SIG-M5 (cell line): ENCODE results near the gene MAN2A2.
"Not testable (repeated sequence)": the region's sequence is repeated elsewhere in the genome, so short reads cannot be mapped to it uniquely, and the experiment has no call there.

Source experiments
- DNase-seq: peaks from one replicate; lab custom pipeline; 2025; lab: John Stamatoyannopoulos, UW

MAN2A2 gene

GRCh38 chr15:90921887-90922286 lies 18.8 kb downstream of the MAN2A2 start:
- DNase-seq, result no peak

DNA sequence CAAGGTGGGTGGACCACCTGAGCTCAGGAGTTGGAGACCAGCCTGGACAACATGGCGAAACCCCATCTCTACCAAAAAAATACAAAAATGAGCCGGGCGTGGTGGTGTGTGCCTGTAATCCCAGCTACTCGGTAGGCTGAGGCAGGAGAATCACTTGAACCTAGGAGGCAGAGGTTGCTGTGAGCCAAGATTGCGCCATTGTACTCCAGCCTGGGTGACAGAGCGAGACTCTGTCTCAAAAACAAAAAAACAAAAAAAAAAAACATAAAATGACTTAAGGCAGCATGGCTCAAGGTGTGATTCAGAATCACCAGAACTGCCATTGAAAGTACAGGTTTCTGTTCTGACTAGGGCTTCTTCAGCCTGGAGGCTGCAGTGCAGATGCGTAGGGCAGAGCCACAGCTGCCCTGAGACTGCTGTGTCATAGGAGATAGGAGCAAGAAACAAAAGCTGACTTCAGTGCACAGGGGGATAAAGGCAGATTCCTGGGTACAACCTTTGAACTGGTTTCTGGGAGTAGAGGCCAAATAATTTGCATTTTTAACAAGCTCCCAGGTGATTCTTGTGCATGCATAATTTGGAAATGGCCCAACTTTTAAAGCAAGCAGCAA lies 19.7 kb downstream of the MAN2A2 start:
- not testable (repeated sequence) for DNase-seq

DNA sequence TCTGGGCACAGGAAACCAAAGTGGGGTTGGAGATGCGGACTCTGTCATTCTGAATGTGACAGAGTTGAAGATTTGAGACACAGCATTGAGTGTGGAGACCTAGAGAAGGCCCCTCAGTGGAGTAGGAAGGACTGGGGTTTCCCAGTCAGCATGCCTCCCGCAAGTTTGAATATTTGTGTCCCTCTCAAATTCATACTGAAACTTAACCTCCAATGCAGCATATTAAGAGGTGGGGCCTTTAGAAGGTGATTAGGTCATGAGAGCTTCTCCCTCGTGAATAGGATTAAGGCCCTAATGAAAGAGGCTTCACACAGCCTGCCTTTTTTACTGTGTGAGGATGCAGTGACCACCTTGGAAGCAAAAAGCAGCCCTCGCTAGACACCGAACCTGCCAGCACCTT lies 21.3 kb downstream of the MAN2A2 start:
- no peak for DNase-seq

GRCh38 chr15:90926766-90927165 lies 23.7 kb downstream of the MAN2A2 start:
- DNase-seq, result not testable (repeated sequence)

DNA sequence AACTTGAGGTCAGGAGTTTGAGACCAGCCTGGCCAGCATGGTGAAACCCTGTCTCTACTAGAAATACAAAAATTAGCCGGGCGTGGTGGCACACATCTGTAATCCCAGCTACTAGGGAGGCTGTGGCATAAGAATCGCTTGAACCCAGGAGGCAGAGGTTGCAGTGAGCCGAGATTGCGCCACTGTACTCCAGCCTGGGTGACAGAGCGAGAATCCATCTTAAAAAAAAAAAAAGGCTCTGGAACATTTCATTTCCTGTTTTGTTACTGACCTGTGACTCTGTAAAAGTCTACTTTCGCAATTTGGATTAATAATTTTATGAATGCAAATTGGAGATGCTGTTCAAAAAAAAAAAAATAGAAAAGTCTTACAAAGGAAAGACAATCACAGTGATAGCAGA lies 25.0 kb downstream of the MAN2A2 start:
- not testable (repeated sequence) for DNase-seq

- no peak for DNase-seq
These were observed 26.3 kb downstream of the MAN2A2 start for GRCh38 chr15:90929246-90930019.

DNA sequence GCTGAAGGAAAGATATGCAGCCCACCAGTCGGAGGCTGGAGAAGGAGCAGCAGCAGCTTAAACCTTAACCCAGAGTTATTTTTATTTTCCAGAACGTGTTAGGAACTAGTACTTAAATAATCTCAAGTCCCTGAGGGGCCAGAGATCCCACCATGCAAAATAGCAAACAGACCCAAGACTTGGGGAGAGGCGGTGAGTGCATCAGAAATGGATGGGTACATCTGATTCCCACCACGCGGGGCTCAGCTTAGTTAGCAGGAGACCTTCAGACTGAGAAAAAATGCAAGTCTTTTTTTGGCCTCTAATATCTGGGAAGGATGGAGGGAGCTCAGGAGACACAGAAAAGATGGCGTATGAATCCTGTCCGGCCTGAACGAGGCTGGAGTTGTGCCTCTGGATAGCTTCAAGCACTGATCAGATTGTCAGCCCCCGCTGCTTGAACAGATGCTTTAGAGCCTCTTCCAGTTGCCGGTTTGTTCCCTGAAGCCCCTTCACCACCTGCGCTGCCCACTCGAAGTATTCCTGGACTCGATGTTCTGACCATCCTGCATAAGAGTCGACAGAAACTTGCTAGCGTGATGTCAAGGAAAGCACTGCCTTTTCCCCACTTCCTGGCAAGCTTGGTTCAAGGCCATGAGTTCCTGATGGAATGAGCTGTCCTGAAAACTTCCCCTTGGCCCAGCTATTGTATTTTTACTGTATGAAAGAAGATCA lies 27.9 kb downstream of the MAN2A2 start:
- DNase-seq, result no peak

DNA sequence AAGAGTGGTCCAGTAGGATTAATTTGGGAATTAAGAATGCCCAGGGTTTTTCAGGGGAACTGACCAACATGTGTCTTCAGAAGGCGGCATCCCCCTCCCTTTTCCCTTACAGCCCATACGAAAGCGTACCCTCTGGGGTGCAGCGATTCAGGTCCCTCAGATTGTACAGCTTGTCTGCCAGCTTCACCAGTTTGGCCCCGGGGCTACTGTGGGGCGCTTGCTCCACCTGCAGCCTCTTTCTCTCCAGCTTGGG lies 28.4 kb downstream of the MAN2A2 start:
- no peak for DNase-seq

- DNase-seq, result peak; percentile 75
These were observed 28.9 kb downstream of the MAN2A2 start, which contains the start of gene HDDC3 for GRCh38 chr15:90931828-90932659. Gene HDDC3 (minus strand): TSS chr15:90932549. CDS start chr15:90932540, 9 bp downstream.

DNA sequence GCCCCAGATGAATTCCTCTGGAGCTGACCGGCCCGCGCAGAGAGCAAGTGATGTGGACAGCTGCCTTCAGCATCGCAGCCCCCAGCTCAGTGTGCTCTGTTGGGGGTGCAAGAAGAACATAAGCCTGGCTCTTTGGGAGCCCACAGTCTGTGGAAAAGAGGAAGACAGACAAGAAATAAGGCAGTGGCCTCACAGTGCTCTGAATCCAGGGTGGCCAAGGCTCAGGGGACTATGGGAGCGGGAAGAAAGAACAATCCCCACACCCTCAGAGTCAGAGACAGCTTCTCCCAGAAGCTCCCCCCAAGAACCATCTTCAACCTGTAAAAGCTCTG lies 29.5 kb downstream of the MAN2A2 start:
- DNase-seq, result no peak

- no peak for DNase-seq
These were observed 30.2 kb downstream of the MAN2A2 start for GRCh38 chr15:90933301-90933700.

DNA sequence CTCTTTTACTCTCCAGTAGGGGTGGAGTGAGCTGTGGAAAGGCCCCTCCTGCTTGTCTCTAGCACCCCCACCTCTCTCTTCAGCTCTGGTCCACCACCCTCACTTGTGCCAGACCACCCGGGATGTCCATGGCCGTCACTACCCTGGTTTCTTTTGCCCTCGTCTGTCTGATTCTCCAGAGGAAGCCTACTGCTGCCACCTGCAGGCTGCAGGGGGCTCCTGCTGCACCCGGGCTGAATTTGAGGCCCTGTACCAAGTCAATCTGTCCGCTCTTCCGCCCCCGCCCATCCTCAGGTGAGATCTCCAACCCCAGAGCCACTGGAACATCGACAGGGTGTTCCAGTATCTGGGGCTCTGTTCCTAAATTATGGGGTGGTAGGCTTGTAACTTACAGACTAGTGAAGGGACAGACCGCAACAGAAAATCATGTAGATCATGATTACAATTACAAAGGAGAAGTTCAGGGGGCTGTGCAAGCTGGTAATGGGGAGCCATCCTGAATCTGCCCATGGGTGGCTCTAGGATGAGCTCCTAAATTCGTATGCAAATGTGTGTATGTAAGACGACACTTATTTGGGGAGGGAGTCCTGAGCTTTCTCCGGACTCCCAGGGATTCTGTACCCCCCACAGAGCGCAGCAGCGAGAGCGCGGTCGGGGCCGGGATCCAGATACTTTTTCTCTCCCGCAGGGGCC lies 31.3 kb downstream of the MAN2A2 start:
- peak; percentile 30 for DNase-seq

DNA sequence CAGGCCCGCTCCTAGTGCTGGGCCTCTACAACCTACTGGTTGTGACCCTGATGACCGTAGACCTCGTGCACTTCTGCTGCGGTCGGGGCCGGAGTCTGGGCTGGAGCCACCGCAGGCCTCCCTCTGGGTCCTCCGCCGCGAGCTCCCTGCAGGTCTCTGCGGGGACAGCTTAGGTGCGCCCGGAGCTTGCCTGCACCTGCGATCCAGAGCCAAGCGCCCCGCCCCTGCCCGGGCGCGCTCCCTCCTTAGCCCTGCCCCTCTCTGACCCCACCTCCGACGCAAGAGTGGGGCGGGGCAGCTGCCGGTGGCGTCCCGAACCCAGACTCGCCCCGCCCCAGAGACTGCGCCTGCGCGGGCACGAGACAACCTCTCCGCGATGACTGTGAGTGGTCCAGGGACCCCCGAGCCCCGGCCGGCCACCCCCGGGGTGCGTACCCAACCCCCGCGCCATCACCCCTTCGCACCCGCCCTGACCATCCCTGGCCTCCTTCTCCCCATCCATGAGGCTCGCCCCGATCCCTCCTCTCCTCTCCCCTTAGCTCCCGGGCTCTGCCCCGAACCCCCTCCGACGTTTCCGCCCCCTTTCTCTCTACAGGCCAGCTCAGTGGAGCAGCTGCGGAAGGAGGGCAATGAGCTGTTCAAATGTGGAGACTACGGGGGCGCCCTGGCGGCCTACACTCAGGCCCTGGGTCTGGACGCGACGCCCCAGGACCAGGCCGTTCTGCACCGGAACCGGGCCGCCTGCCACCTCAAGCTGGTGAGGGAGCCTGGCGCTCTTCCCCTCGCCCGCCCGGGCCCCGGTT lies 32.0 kb downstream of the MAN2A2 start, which contains the start of gene UNC45A:
UNC45A (plus strand) TSS at position 337 of the 803 bp plus-strand sequence; CDS start at position 377, 40 bp downstream.
- DNase-seq, result no peak

DNA sequence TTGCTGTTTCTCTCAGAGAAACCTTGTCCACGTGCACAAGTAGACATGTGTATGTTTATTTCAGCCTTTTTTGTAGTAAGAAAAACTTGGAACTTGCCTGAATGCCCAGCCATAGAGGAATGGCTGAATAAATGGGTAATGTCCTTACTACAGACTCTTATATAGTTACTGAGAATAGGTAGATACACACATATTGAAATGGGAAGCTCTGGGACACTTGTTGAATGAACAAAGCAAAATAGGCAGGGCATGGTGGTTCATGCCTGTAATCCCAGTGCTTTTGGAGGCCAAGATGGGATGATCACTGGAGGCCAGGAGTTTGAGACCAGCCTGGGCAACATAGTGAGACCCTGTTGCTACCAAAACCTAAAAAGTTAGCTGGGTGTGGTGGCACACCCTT lies 33.7 kb downstream of the MAN2A2 start:
- DNase-seq, result no peak

DNA sequence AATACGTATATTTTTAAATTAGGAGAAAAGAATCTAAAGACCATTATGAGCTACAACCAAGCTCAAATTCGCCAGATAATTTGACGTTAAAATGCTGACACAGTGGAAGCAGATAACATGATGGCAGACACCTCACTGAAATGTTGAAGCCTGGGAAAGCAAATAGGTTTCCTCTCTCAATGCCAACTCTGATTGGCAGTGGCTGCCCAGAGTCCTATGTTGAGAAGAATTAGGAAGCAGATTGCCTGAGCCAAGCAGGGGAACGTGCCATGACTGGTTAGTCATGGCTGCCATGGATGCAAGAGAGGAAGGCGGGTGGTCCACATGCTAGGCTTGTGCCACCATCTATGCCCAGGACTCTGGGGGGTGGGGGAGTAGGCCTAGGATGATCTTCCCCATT lies 35.2 kb downstream of the MAN2A2 start:
- no peak for DNase-seq

- DNase-seq, result no peak
These were observed 36.7 kb downstream of the MAN2A2 start for GRCh38 chr15:90939756-90940155.

DNA sequence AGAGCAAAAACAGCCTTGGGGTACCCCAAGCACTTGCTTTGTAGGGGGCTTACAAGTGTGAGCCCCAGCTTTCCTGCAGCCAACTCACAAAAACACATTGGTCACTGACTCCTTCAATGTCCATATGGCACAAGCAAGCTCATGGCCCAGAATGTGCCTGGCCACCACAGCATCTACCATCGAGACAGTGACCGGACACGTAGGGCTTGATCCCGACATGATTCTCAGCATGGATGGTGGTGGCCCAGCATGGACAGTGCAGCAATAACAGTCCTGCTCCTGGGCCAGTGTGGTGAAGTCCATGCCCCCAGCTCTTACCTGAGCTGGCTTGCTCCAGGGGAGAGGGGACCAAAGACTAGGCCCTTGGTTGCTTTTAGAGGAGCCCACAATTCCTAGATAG lies 37.9 kb downstream of the MAN2A2 start:
- no peak for DNase-seq

- no peak for DNase-seq
These were observed 39.4 kb downstream of the MAN2A2 start for GRCh38 chr15:90942354-90943120.

- no peak for DNase-seq
These were observed 42.0 kb downstream of the MAN2A2 start for GRCh38 chr15:90945091-90945490.

DNA sequence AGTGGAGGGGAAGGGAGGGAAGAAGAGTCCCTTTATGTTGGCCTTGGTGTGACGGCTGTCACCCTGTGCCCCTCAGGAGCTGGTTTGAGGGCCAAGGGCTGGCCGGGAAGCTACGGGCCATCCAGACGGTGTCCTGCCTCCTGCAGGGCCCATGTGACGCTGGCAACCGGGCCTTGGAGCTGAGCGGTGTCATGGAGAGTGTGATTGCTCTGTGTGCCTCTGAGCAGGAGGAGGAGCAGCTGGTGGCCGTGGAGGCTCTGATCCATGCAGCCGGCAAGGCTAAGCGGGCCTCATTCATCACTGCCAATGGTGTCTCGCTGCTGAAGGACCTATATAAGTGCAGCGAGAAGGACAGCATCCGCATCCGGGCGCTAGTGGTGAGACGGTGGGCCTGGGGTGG lies 43.4 kb downstream of the MAN2A2 start:
- DNase-seq, result no peak
